ENCODE results near the gene RANBP1. TPM values are rescaled to one million over a fixed set of nuclear protein-coding genes. Genes with fewer than 3 reads are reported as not detected.

Gene RANBP1
- total and polyA plus RNA-seq, 9 of the 15 experiments (the other 6 are each of a cell fraction or from before 2014, with no cell fraction given): 162 to 2,891 (median 1,289) TPM

- TF ChIP-seq CTCFL (IDR thresholded peaks at IDR 0.05; ENCODE audit: borderline replicate concordance, insufficient read depth, low read depth, low read length, poor library complexity, severe bottlenecking): peak; percentile 42
- TF ChIP-seq TEAD4 (IDR thresholded peaks at IDR 0.05; ENCODE audit: low read length): peak; percentile 39; the same call in 1 of the 2 replicates
- no peak for TF ChIP-seq TEAD4 (CRISPR knock-in tag; IDR thresholded peaks at IDR 0.05; ENCODE audit: borderline replicate concordance)
- no peak for TF ChIP-seq IFI16 (CRISPR knock-in tag; IDR thresholded peaks at IDR 0.05)
- TF ChIP-seq SPI1 (IDR thresholded peaks at IDR 0.05; ENCODE audit: borderline replicate concordance, low read depth, low read length): 0 out of 2 replicates have a peak, but pooled peaks have one; percentile 20
- peak; percentile 100 for TF ChIP-seq ARID2 (IDR thresholded peaks at IDR 0.05)
- TF ChIP-seq ZBTB26 (CRISPR knock-in tag; IDR thresholded peaks at IDR 0.05): peak; percentile 88; the same call in 1 of the 2 replicates
- peak; percentile 93; the same call in 1 of the 2 replicates for TF ChIP-seq RHOXF2B (CRISPR knock-in tag; conservative IDR thresholded peaks at IDR 0.05)
- peak; percentile 84; the same call in 1 of the 2 replicates for TF ChIP-seq RERE (CRISPR knock-in tag; IDR thresholded peaks at IDR 0.05; ENCODE audit: borderline replicate concordance)
- TF ChIP-seq RFX5 (IDR thresholded peaks at IDR 0.05; ENCODE audit: low read depth, low read length): 0 out of 2 replicates have a peak, but pooled peaks have one; percentile 10
- no peak for TF ChIP-seq ZNF780A (CRISPR knock-in tag; IDR thresholded peaks at IDR 0.05)
- TF ChIP-seq YY1 (IDR thresholded peaks at IDR 0.05; ENCODE audit: borderline replicate concordance in 1 of 3, control insufficient read depth in 1 of 3, extremely low read depth in 1 of 3, insufficient read depth in 3 of 3, insufficient read length in 1 of 3, insufficient replicate concordance in 2 of 3, low read depth in 1 of 3, low read length in 2 of 3): peak in 1 of 3 experiments; percentile 21
- TF ChIP-seq ZNF134 (CRISPR knock-in tag; conservative IDR thresholded peaks at IDR 0.05): no peak
These were observed 40.9 kb downstream of the RANBP1 start (continued) for GRCh38 chr22:20156611-20157429.

All from K562 (cell line).